HG02973 (cell line): ENCODE results near the gene PDS5A.
"Not testable (repeated sequence)": the region's sequence is repeated elsewhere in the genome, so short reads cannot be mapped to it uniquely, and the experiment has no call there.

Source experiments
- ATAC-seq: cut with Tn5 transposase; IDR thresholded peaks from one replicate; pipeline ENCODE4 v1.9.1; 2021; ENCODE audit warnings: moderate library complexity; ENCODE audit not compliant: unreplicated experiment

The PDS5A gene

DNA sequence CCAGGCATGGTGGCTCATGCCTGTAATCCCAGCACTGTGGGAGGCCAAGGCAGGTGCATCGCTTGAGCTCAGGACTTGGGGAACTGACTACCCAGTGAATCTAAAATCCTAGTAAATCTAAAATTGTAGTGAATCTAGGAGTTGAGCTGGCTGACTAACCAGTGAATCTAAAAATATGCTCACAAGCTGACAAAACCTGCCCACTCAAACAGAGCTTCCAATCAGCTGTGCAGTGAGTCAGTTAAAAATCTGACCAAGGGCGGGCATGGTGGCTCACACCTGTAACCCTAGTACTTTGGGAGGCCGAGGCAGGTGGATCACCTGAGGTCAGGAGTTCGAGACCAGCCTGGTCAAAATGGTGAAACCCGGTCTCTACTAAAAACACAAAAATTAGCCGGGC is 72.7 kb downstream of the PDS5A start:
- not testable (repeated sequence) for ATAC-seq

DNA sequence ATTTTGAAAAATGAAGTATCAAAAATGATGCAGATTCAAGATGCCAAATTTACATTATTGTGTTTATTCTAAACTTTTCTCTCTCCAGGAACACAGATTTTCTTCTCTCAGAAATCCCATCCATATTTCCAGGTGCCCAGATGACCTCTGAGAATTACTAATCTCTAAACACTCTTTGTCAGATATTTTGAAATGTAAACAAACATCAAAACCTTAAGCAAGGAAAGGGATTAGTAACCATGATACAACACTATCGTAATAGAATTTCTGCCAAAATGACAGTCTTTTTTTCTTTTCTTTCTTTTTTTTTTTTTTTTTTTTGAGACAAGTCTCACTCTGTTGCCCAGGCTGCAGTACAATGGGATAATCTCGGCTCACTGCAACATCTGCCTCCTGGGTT is 76.7 kb downstream of the PDS5A start:
- no peak for ATAC-seq

DNA sequence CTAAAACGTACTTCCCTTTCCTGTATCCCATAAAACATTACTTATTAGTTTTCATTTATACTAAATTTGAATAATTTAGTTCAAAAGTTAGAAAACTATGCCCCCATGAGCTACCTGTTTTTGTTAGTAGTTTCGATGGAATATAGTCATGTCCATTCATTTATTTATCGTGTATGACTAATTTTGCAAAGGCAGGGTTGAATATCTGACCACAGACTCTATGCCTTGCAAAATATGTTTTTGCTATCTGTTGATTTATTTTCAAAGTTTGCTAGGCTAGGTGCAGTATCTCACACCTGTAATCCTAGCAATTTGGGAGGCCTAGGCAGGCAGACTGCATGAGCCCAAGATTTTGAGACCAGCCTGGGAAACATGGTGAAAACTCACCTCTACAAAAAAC is 78.4 kb downstream of the PDS5A start:
- no peak for ATAC-seq

DNA sequence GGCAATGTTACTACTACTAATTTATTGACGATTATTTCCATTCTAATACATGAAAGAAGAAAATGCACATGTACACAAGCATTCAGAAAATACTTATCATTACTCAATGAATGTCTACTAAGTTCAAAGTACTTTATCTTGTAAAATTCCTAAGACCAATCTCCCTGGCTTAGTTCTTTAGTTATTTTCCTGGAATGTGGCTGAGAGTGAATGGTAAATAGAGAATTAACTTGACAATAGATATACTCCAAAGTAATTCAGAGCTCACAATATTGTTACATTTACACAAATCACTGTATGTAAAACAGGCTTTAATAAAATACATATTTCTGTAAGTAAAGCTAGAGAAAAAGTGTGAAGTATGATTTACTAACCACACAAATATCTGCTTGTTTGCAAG is 79.7 kb downstream of the PDS5A start:
- no peak for ATAC-seq

DNA sequence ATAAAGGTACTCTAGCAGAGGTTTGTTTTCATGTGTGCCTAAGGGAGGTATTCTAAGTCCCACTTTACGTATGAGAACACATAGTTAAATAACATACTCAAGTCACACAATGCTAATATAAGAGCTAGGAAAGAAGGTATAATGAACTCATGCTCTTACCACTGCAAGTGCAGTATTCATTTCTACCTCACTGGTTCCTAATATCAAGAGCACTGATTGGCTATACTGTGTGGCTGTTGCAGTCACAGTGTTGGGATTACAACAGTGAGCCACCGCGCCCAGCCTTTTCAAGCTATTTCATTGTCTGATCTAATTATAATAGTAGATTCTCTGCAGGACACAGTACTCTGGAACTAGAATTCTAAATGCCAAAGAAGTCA is 84.0 kb downstream of the PDS5A start:
- ATAC-seq = no peak

DNA sequence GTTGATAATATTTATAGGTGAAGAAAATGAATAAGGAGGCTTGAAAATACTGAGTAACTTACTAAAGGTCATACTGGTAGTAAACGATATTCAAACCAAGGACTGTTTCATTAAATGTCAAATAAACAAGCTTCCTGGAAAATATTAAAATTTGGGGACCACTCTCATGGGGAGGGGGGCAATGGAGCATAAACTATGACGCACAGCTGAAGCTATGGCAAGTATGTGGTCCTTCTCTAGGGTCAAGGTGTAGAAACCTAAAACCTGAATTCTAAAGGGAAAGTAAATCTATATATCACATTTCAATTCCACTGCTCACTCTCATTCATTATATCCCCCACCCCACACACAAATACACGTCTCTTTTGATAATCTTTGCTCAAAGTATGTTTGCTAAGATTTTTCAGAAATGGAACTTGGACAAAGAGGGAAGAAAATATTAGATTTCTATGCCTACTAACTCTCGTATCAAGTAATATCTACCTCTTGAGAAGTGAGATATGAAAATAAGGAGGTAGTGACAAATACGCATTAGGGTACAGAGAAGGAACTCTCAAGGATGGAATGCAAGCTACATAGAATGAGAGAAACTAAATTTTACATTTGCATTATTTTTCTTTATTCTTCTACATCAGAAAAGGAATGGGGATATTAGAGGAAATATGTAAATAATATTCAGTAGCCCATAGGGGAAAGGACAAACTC is 84.6 kb downstream of the PDS5A start:
- no peak for ATAC-seq

DNA sequence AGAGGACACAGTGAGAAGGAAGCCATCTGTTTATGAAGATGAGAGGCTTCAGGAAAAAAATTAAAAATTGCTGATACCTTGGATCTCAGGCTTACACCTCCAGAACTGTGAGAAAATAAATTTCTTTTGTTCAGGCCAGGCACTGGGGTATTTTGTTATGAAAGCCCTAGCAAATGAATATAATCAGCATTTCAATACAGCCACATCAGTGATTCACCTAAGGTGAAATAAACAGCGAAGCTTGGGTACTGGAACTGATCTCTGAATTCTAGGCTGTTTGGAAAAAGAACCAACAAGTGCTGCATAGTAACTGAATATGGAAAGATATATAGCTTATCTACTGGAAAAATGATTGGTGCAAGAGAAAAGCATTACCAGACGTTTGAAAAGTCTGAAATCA is 88.5 kb downstream of the PDS5A start:
- ATAC-seq = no peak

DNA sequence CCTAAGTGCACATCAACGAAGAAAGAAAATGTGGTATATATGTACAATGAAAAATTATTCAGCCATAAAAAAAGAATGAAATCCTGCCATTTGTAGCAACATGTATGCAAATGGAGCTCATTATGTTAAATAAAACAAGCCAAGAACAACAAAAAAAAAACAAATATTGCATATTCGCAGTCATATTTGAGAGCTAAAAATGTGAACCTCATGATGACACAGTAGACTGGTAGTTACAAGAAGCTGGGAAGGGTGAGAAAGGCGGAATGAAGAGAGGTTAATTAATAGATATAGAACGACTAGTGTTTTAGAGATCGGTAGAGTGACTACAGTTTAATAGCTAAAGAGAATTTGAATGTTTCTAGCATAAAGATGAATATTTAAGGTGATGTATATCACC is 89.2 kb downstream of the PDS5A start:
- no peak for ATAC-seq

DNA sequence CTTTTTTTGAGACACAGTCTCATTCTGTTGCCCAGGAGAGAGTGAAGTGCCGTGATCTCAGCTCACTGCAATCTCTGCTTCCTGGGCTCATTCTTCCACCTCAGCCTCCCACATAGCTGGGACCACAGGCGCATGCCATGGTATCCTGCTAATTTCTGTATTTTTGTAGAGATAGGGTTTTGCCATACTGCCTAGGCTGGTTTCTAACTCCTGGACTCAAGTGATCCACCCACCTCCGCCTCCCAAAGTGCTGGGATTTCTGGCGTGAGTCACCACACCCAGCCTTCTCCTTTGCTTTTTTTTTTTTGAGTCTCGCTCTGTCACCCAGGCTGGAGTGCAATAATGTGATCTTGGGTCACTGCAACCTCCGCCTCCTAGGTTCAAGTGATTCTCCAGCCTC is 94.1 kb downstream of the PDS5A start:
- ATAC-seq = no peak

DNA sequence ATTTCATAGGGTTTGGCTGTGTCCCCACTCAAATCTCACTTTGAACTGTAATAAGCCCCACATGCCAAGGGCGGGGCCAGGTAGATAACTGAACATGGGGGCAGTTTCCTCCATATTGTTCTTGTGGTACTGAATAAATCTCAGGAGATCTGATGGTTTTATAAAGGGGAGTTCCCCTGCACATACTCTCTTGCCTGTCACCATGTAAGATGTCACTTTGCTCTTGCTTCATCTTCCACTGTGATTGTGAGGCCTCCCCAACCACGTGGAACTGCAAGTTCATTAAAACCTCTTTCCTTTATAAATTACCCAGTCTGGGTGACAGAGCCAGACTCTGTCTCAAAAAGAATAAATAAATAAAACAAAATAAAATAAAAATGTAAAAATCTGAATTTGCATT is 95.9 kb downstream of the PDS5A start:
- no peak for ATAC-seq

DNA sequence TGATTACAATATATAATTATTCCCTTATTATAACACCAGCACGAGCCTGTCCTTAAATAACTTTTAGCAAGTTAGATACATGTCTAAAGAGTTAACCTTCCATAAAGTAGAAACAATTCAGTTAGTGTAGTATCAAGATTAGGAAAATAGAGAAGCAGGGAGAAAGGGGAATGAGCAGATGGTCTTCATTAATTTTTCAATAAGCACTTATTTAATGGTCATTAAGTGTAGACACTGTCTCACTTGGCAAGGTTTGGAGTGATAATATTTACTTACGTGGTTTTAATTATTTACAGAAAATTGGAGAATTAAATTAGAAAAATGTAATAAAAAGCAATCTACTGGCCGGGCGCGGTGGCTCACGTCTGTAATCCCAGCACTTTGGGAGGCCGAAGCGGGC is 99.7 kb downstream of the PDS5A start:
- no peak for ATAC-seq

DNA sequence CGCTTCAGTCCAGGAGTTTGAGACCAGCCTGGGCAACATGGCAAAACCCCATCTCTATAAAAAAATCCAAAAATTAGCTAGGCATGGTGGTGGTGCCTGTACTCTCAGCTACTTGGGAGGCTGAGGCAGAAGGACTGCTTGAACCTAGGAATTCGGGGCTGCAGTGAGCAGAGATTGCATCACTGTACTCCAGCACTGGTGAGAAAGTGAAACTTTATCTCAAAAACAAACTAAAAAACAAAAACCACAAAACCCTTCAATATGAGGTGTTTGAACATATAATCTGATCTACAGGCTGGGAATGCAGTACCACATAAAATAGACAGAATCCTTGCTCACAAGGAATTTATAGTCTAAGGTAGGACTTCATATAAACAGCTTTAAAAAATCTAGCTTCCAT is 103.9 kb downstream of the PDS5A start:
- ATAC-seq = no peak

DNA sequence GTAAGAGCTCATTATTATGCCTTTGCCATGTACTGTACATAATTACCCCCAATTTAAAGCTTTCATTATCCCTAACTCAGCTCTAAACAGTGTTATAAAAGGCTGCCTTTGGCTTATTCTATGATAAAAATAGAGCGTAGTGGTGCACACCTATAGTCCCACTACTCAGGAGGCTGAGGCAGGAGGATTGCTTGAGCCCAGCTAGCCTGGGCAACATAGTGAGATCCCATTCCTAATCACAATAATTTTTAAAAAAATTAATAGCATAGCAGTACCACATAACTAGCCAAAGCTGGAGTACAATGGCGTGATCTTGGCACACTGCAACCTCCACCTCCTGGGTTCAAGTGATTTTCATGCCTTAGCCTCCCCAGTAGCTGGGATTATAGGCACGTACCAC is 112.4 kb downstream of the PDS5A start:
- no peak for ATAC-seq

DNA sequence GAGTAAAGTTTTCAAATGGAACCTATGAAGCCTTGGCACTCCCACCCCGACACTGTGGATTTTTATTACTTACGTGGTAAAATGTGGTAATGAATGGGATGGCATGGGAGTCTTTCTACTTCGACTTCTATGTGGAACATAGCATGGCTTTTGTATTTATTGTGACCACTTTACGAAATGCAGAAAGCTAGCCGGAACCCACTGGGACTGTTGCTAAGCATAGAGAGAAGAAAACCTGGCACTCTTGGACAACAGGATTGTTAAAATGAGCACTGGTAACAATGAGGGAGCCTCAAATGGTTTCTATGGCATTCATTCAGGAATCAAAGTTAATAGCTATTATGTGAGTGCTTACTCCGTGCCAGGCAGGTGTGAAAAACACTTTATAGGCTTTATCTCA is 113.3 kb downstream of the PDS5A start:
- ATAC-seq = no peak

DNA sequence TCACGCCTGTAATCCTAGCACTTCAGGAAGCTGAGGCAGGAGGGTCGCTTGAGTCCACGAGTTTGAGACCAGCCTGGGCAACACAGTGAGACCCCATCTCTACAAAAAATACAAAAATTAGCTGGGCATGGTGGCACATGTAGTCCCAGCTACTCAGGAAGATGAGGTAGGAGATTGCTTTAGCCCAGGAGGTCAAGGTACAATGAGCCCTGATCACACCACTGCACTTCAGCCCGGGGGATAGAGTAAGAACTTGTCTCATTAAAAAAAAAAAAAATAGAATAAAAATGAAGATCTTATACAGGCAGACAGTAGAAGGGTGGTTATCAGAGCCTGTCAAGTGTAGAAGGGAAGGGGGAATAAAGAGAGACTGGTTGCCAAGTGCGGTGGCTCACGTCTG is 116.9 kb downstream of the PDS5A start:
- ATAC-seq = no peak

DNA sequence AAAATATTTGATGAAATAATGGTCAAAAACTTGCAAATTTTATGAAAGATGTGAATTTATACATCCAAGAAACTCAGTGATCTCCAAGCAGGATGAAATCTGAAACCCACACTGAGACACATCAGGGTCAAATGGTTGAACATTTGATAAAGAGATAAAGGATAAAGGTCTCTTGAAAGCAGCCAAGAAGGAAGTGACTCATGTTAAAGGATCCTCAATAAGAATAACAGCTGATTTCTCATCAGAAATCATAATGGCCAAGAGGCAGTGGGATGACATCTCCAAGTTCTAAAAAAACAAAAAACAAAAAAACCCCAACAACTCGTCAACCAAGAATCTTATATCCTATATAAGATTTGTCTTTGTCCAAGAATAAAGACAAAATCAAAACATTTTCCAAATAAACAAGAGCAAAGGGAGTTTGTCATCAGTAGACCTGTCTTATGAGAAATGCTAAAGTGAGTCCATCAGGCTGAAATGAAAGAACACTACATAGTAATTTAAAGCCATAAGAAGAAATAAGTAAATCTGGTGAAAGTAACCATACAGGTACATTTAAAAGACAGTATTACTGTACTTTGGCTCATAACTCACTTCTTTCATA is 121.7 kb downstream of the PDS5A start:
- no peak for ATAC-seq

DNA sequence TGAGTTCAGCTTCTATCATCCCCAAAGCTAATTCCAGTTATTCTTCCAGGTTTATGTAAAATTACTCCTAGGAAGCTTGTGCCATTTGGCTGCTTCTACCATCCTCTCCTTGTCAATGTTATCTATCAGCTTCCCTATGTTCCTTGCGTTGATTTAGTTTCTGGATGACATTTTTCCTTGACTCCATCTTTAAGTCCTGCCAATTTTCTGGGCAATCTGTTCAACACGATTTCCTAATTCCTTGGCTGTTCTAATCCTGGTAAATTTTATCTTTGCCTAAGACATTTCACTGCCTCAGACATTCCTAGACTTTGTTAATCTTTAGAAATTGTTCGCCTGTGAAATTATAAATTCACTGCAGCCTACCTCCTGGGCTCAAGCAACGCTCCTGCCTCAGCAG is 125.1 kb downstream of the PDS5A start:
- ATAC-seq = no peak

DNA sequence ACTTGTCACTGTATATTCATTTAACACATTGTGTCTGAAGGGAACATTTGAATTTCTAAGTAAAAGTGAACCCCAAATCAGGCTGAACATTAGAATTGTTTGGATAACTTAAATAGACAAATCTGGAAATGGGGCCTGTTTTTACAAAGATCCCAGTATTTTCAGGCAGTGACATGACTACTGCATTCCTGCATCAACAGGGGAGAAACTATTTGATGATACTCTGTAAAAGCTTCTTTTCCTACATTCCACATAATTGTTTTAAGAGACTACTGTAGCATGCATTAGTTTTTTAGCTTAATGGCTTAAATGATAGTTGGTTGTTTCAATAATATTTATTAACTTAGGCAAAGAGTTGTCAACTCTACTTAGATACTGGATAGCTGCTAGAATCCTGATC is 127.0 kb downstream of the PDS5A start:
- no peak for ATAC-seq

DNA sequence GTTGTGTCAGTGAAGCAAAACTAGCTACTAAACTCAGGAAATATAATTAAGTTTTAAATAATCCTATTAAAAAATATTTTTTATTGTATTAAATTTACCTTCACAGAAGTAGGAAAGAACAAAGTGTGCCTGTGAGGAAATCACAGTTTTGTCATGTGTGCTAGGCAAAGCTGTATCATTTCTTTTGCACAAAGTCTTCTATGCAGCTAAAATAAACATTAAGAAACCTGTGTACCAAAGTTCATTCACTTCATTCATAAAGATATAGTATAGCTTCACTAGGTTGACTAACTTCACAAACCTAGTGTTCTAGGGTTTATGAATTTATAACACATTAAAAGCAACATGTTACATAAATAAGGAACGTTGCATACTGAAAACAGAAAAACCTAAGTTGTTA is 131.0 kb downstream of the PDS5A start:
- ATAC-seq = no peak

DNA sequence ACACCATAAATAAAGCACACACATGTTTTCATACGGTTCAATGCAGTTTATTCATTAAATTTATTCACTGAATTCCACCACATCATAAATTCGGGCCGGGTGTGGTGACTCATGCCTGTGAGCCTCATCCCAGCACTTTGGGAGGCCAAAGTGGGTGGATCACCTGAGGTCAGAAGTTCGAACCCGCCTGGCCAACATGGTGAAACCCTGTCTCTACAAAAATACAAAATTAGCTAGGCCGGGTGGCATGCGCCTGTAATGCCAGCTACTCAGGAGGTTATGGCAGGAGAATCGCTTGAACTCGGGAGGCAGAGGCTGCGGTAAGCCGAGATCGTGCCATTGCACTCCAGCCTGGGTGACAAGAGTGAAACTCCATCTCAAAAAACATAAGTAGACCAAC is 131.6 kb downstream of the PDS5A start:
- no peak for ATAC-seq

DNA sequence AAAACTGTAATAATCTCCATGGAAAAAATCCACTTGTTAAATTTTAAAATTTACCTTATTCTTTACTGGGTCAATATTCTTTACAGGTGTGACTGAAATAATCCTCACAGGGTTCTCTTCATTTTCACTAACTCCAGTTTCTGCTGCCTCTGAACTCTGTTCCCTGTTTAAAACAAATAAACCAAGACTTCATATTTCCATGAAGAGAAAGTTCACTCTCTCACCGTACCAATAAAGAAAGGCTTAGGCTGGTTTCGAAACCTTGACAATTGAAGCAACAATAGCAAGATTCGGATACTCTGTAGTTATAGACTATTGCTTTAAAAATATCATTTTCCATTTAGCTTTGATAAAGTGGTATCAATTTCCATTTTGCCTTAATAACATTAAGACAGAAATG is 135.8 kb downstream of the PDS5A start:
- ATAC-seq = no peak

DNA sequence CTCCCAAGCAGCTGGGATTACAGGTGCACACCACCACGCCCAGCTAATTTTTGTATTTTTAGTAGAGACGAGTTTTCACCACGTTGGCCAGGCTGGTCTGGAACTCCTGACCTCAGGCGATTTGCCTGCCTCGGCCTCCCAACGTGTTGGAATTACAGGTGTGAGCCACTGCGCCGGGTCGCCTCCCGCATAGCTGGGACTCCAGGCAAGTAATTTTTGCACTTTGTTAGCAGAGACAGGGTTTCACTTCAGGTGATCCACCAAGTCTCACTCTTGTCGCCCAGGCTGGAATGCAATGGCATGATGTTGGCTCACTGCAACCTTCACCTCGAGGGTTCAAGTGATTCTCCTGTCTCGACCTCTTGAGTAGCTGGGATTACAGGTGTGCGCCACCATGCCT is 137.2 kb downstream of the PDS5A start:
- ATAC-seq = not testable (repeated sequence)

DNA sequence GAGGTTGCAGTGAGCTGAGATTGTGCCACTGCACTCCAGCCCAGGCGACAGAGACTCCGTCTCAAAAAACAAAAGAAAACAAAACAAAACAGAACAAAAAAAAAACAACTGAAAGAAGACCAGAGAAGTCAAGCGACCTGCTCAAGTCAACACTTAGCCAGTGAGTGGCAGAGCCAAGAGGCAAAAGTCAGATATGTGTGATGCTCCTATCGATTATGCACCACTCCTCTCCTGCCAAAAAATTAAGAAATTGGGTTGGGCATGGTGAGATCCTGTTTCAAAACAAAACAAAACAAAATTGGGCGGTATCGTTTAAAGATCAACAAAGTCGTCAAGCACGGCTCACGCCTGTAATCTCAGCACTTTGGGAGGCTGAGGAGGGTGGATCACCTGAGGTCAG is 137.7 kb downstream of the PDS5A start:
- no peak for ATAC-seq
